ENCODE measurements around the gene PRKAG3. TPM values are rescaled to one million over a fixed set of nuclear protein-coding genes. Genes with fewer than 3 reads are reported as not detected.

The PRKAG3 gene
- total RNA-seq, 1 donor from 2014 or later, result not detected

GRCh38 chr2:218816561-218817011, 15.0 kb downstream of the PRKAG3 start:
- no peak for DNase-seq (ENCODE audit: extremely low read depth, low read depth, low spot score)

- DNase-seq (ENCODE audit: extremely low read depth, low read depth, low spot score), result no peak
Measured at GRCh38 chr2:218815649-218816048, 16.0 kb downstream of the PRKAG3 start.

- DNase-seq (ENCODE audit: extremely low read depth, low read depth, low spot score), result no peak
Measured at GRCh38 chr2:218815244-218815637, 16.4 kb downstream of the PRKAG3 start.

GRCh38 chr2:218814540-218815243, 16.9 kb downstream of the PRKAG3 start:
- no peak for DNase-seq (ENCODE audit: extremely low read depth, low read depth, low spot score)

- no peak for DNase-seq (ENCODE audit: extremely low read depth, low read depth, low spot score)
Measured at GRCh38 chr2:218813771-218814460, 17.7 kb downstream of the PRKAG3 start.

- no peak for DNase-seq (ENCODE audit: extremely low read depth, low read depth, low spot score)
Measured at GRCh38 chr2:218812861-218813260, 18.7 kb downstream of the PRKAG3 start.

GRCh38 chr2:218812096-218812815, 19.3 kb downstream of the PRKAG3 start:
- DNase-seq (ENCODE audit: extremely low read depth, low read depth, low spot score), result no peak

GRCh38 chr2:218811382-218811781, 20.2 kb downstream of the PRKAG3 start:
- DNase-seq (ENCODE audit: extremely low read depth, low read depth, low spot score), result no peak

- DNase-seq (ENCODE audit: extremely low read depth, low read depth, low spot score), result no peak
Measured at GRCh38 chr2:218810256-218810655, 21.3 kb downstream of the PRKAG3 start.

- no peak for DNase-seq (ENCODE audit: extremely low read depth, low read depth, low spot score)
Measured at GRCh38 chr2:218809515-218809914, 22.1 kb downstream of the PRKAG3 start.

GRCh38 chr2:218807626-218808025, 24.0 kb downstream of the PRKAG3 start:
- no peak for DNase-seq (ENCODE audit: extremely low read depth, low read depth, low spot score)

GRCh38 chr2:218806346-218806978, 25.1 kb downstream of the PRKAG3 start:
- DNase-seq (ENCODE audit: extremely low read depth, low read depth, low spot score), result no peak

- no peak for DNase-seq (ENCODE audit: extremely low read depth, low read depth, low spot score)
Measured at GRCh38 chr2:218805627-218806026, 26.0 kb downstream of the PRKAG3 start.

- no peak for DNase-seq (ENCODE audit: extremely low read depth, low read depth, low spot score)
Measured at GRCh38 chr2:218804817-218805216, 26.8 kb downstream of the PRKAG3 start.

- DNase-seq (ENCODE audit: extremely low read depth, low read depth, low spot score), result no peak
Measured at GRCh38 chr2:218802386-218802994, 29.1 kb downstream of the PRKAG3 start.

GRCh38 chr2:218799990-218800389, 31.6 kb downstream of the PRKAG3 start:
- no peak for DNase-seq (ENCODE audit: extremely low read depth, low read depth, low spot score)

GRCh38 chr2:218798767-218799504, 32.7 kb downstream of the PRKAG3 start:
- no peak for DNase-seq (ENCODE audit: extremely low read depth, low read depth, low spot score)

GRCh38 chr2:218796691-218797090, 34.9 kb downstream of the PRKAG3 start:
- DNase-seq (ENCODE audit: extremely low read depth, low read depth, low spot score), result no peak

GRCh38 chr2:218792433-218792832, 39.2 kb downstream of the PRKAG3 start:
- DNase-seq (ENCODE audit: extremely low read depth, low read depth, low spot score), result no peak
